Hematopoietic multipotent progenitor cell (in vitro differentiated cells): ENCODE results near the gene FBXL15. TPM values are rescaled to one million over a fixed set of nuclear protein-coding genes. Genes with fewer than 3 reads are reported as not detected.

ENCODE experiments used
- small RNA-seq: library from RNA; depleted of rRNA; stranded (forward); fragments of <200 nt; gene quantifications from one replicate; pipeline ENCODE3, GENCODE V24; 2012
- total RNA-seq: library from RNA; depleted of rRNA; stranded (reverse); fragments of >200 nt; gene quantifications from one replicate; pipeline ENCODE4 v1.2.3, GENCODE V29; 2012

FBXL15 gene
- total RNA-seq, 1 donor, result 21.8 TPM

Small RNA genes lying within 50 kb of the gene (small RNA-seq; reads per million reads assigned to genes)
- gene MIR146B, result 4,190 reads per million, percentile 100 among the genes with 10 or more reads in this experiment

Other genes starting within 250 kb of the FBXL15 start
- gene ELOVL3, start 194.5 kb upstream of the FBXL15 start, total RNA-seq, result not detected
- not detected for gene PITX3, start 179.3 kb upstream of the FBXL15 start, total RNA-seq
- gene GBF1, start 175.3 kb upstream of the FBXL15 start, total RNA-seq, result 24.8 TPM
- gene NFKB2, start 25.1 kb upstream of the FBXL15 start, total RNA-seq, result 50.4 TPM
- gene PSD, start 2.1 kb upstream of the FBXL15 start, total RNA-seq, result 4.6 TPM
- gene CUEDC2, start 11.7 kb downstream of the FBXL15 start, total RNA-seq, result 45.2 TPM
- 0.27 TPM for gene C10orf95, start 30.7 kb downstream of the FBXL15 start, total RNA-seq
- gene ACTR1A, start 81.9 kb downstream of the FBXL15 start, total RNA-seq, result 104 TPM
- 6.7 TPM for gene SUFU, start 83.1 kb downstream of the FBXL15 start, total RNA-seq
- gene TRIM8, start 223.6 kb downstream of the FBXL15 start, total RNA-seq, result 65.7 TPM